ENCODE results near the gene ANKRD10.

DNA sequence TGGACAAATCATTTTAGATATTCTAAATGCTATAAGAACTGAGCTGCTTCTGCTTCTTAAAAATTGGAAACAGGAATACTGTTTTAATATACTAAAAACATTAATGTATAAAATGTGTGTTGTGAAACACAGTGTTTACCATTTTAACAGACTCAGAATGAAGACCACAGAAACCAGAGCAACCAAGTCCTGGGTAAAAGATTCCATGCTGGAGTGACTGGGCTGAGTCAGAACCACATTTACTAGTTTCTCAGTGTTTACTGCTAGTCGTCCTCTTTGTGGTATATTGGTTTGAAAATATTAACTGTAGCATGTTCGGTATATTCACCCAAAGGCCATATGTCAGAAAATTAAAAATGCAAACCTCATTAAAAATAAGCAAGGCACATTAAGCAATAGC lies 31.9 kb downstream of the ANKRD10 start:
- TF ChIP-seq POLR2A (IDR thresholded peaks at IDR 0.05) = no peak
- TF ChIP-seq, protein P1, sequence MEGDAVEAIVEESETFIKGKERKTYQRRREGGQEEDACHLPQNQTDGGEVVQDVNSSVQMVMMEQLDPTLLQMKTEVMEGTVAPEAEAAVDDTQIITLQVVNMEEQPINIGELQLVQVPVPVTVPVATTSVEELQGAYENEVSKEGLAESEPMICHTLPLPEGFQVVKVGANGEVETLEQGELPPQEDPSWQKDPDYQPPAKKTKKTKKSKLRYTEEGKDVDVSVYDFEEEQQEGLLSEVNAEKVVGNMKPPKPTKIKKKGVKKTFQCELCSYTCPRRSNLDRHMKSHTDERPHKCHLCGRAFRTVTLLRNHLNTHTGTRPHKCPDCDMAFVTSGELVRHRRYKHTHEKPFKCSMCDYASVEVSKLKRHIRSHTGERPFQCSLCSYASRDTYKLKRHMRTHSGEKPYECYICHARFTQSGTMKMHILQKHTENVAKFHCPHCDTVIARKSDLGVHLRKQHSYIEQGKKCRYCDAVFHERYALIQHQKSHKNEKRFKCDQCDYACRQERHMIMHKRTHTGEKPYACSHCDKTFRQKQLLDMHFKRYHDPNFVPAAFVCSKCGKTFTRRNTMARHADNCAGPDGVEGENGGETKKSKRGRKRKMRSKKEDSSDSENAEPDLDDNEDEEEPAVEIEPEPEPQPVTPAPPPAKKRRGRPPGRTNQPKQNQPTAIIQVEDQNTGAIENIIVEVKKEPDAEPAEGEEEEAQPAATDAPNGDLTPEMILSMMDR (IDR thresholded peaks at IDR 0.05) = no peak
- TF ChIP-seq EP300 (IDR thresholded peaks at IDR 0.05) = no peak
